ENCODE results near the gene ACSL3. TPM values are rescaled to one million over a fixed set of nuclear protein-coding genes. Genes with fewer than 3 reads are reported as not detected.

ACSL3 gene
- total RNA-seq (ENCODE audit: low replicate concordance), result 95.8 and 96.5 TPM in 2 replicates
- long read RNA-seq, full-length matches to known transcripts, result 62 of 120 reads
- long read RNA-seq, partial matches to known transcripts, result 36 of 120 reads
- long read RNA-seq, other reads (novel, unspliced or antisense), result 22 of 120 reads

GRCh38 chr2:222860740-222861410 lies at the start of gene ACSL3:
Gene ACSL3, plus strand, starts transcription at chr2:222861036. Its CDS starts 47,737 bp downstream, at chr2:222908773.
- peaks cover 13% of the 10 kb centered on the region for H3K4me1 Mint-ChIP-seq (ENCODE audit: unreplicated experiment)
- TF ChIP-seq CTCF (conservative IDR thresholded peaks at IDR 0.05), result peak; percentile 43
- DNase-seq (ENCODE audit: extremely low spot score, unreplicated experiment), result peak; percentile 96
- H3K36me3 Mint-ChIP-seq, result no peaks in the 10 kb centered on the region
- H3K27ac Mint-ChIP-seq, result peak within 1 kb of the TSS; percentile 89
- no peaks in the 10 kb centered on the region for H3K9me3 Mint-ChIP-seq
- no peaks in the 10 kb centered on the region for H3K27me3 Mint-ChIP-seq
- H3K4me3 Mint-ChIP-seq, result peak within 1 kb of the TSS; percentile 87

- no peak overlapping the region for H3K27ac Mint-ChIP-seq
Observed at GRCh38 chr2:222811828-222812227, 49.0 kb upstream of the ACSL3 start.

GRCh38 chr2:222813177-222813843 lies 47.5 kb upstream of the ACSL3 start:
- TF ChIP-seq CTCF (conservative IDR thresholded peaks at IDR 0.05), result no peak
- H3K36me3 Mint-ChIP-seq, result no peaks in the 10 kb centered on the region
- H3K4me1 Mint-ChIP-seq (ENCODE audit: unreplicated experiment), result no peaks in the 10 kb centered on the region
- H3K27ac Mint-ChIP-seq, result no peak overlapping the region
- no peak overlapping the region for H3K4me3 Mint-ChIP-seq
- no peak for DNase-seq (ENCODE audit: extremely low spot score, unreplicated experiment)
- peaks cover 6% of the 10 kb centered on the region for H3K9me3 Mint-ChIP-seq
- H3K27me3 Mint-ChIP-seq, result no peaks in the 10 kb centered on the region

More at GRCh38 chr2:222811828-222812227, 49.0 kb upstream of the ACSL3 start:
- DNase-seq (ENCODE audit: extremely low spot score, unreplicated experiment), result no peak
- no peaks in the 10 kb centered on the region for H3K36me3 Mint-ChIP-seq
- H3K4me3 Mint-ChIP-seq, result no peak overlapping the region
- H3K4me1 Mint-ChIP-seq (ENCODE audit: unreplicated experiment), result peaks cover 6% of the 10 kb centered on the region
- H3K9me3 Mint-ChIP-seq, result peaks cover 6% of the 10 kb centered on the region
- no peak for TF ChIP-seq CTCF (conservative IDR thresholded peaks at IDR 0.05)
- no peaks in the 10 kb centered on the region for H3K27me3 Mint-ChIP-seq

- H3K9me3 Mint-ChIP-seq, result no peaks in the 10 kb centered on the region
- H3K4me1 Mint-ChIP-seq (ENCODE audit: unreplicated experiment), result peaks cover 9% of the 10 kb centered on the region
- H3K4me3 Mint-ChIP-seq, result no peak overlapping the region
- no peak for TF ChIP-seq CTCF (conservative IDR thresholded peaks at IDR 0.05)
- H3K27ac Mint-ChIP-seq, result no peak overlapping the region
- H3K36me3 Mint-ChIP-seq, result no peaks in the 10 kb centered on the region
- peaks cover 5% of the 10 kb centered on the region for H3K27me3 Mint-ChIP-seq
- no peak for DNase-seq (ENCODE audit: extremely low spot score, unreplicated experiment)
Observed at GRCh38 chr2:222819722-222820333, 41.0 kb upstream of the ACSL3 start.

- H3K4me3 Mint-ChIP-seq, result no peak overlapping the region
- no peaks in the 10 kb centered on the region for H3K9me3 Mint-ChIP-seq
- H3K36me3 Mint-ChIP-seq, result no peaks in the 10 kb centered on the region
- peaks cover 9% of the 10 kb centered on the region for H3K4me1 Mint-ChIP-seq (ENCODE audit: unreplicated experiment)
- H3K27ac Mint-ChIP-seq, result no peak overlapping the region
- DNase-seq (ENCODE audit: extremely low spot score, unreplicated experiment), result no peak
- no peak for TF ChIP-seq CTCF (conservative IDR thresholded peaks at IDR 0.05)
- peaks cover 5% of the 10 kb centered on the region for H3K27me3 Mint-ChIP-seq
Observed at GRCh38 chr2:222823183-222823930, 37.5 kb upstream of the ACSL3 start.
